Epithelial cell of alveolus of lung (primary cell): ENCODE results near the gene COPB2. TPM values are rescaled to one million over a fixed set of nuclear protein-coding genes. Genes with fewer than 3 reads are reported as not detected.

Experiments used
- total RNA-seq: library from RNA; depleted of rRNA; stranded (reverse); fragments of >200 nt; gene quantifications from 2 replicates; pipeline ENCODE4 v1.2.1, GENCODE V29; 2015

Gene COPB2
- 148 and 161 TPM in 2 replicates for total RNA-seq

GRCh38 chr3:139389552-139390368 lies at the start of gene COPB2:
COPB2 (minus strand) TSS chr3:139389647; CDS start chr3:139389550, 97 bp downstream.

GRCh38 chr3:139343895-139344856 lies 45.3 kb downstream of the COPB2 start, which contains the start of gene MRPS22:
MRPS22 (plus strand) TSS chr3:139344020; CDS start chr3:139344027, 7 bp downstream.

Other genes starting within 250 kb of the COPB2 start
- 52.1 and 58.7 TPM in 2 replicates for gene MRPS22, start 45.6 kb downstream of the COPB2 start, total RNA-seq
- gene RBP2, start 86.9 kb upstream of the COPB2 start, total RNA-seq, result not detected in 2 replicates
- gene RBP1, start 150.1 kb upstream of the COPB2 start, total RNA-seq, result 93.3 and 225 TPM in 2 replicates